Activated CD8-positive, alpha-beta memory T cell treated with anti-CD3 and anti-CD28 coated beads, Interleukin-2, amount 10 ng/mL, durations not matched to agents 7 days and 5 days (primary cell): ENCODE measurements around the gene SLC25A12. TPM values are rescaled to one million over a fixed set of nuclear protein-coding genes. Genes with fewer than 3 reads are reported as not detected.

Source experiments
- ATAC-seq: fragments of 150-1000 bp; cut with Tn5 transposase; one replicate; pipeline ENCODE4 v1.10.0; 2021; ENCODE audit warnings: moderate library complexity
- CTCF ChIA-PET: fragments of 350-600 bp; sonication (Branson Sonifier 250); formaldehyde crosslinking; loops from one replicate; lab custom pipeline; 2021; ENCODE audit warnings: antibody characterized with exemption; lab: Charles Lee
- DNase-seq: peaks from one replicate; pipeline ENCODE4 v3.0.0-alpha.2; 2020
- H3K27ac Mint-ChIP-seq: one replicate; pipeline ENCODE4 v1.8.0; 2021; ENCODE audit warnings: mild to moderate bottlenecking, mixed read lengths
- H3K27me3 Mint-ChIP-seq: one replicate; pipeline ENCODE4 v1.8.0; 2021; ENCODE audit warnings: mixed read lengths
- H3K36me3 Mint-ChIP-seq: one replicate; pipeline ENCODE4 v1.8.0; 2021; ENCODE audit warnings: mild to moderate bottlenecking, mixed read lengths
- H3K4me1 Mint-ChIP-seq: one replicate; pipeline ENCODE4 v1.8.0; 2021; ENCODE audit warnings: mixed read lengths
- H3K4me3 Mint-ChIP-seq: one replicate; pipeline ENCODE4 v1.8.0; 2021; ENCODE audit warnings: mild to moderate bottlenecking, moderate library complexity, mixed read lengths
- H3K9me3 Mint-ChIP-seq: one replicate; pipeline ENCODE4 v1.8.0; 2022; ENCODE audit warnings: low read depth, mixed read lengths
- total RNA-seq, 2 experiments: library from RNA; stranded (reverse); gene quantifications; one replicate each; pipeline ENCODE4 v1.2.3, GENCODE V29; 2021

The SLC25A12 gene
- total RNA-seq, 2 experiments from 2014 or later: 28.9 to 31.3 TPM

- no peak overlapping the region for H3K4me3 Mint-ChIP-seq
- DNase-seq: no peak
- peaks cover 12% of the 10 kb centered on the region for H3K9me3 Mint-ChIP-seq
- peaks cover 78% of the 10 kb centered on the region for H3K36me3 Mint-ChIP-seq
- CTCF ChIA-PET: no interaction called here
- H3K4me1 Mint-ChIP-seq: no peaks in the 10 kb centered on the region
- H3K27ac Mint-ChIP-seq: no peak overlapping the region
- H3K27me3 Mint-ChIP-seq: no peaks in the 10 kb centered on the region
- ATAC-seq: no peak
Observed at GRCh38 chr2:171835386-171835785, 58.7 kb downstream of the SLC25A12 start.

- H3K4me3 Mint-ChIP-seq: no peak overlapping the region
- CTCF ChIA-PET: no interaction called here
- H3K4me1 Mint-ChIP-seq: no peaks in the 10 kb centered on the region
- H3K36me3 Mint-ChIP-seq: peaks cover 77% of the 10 kb centered on the region
- DNase-seq (no peak), ATAC-seq (no peak)
- no peak overlapping the region for H3K27ac Mint-ChIP-seq
- no peaks in the 10 kb centered on the region for H3K27me3 Mint-ChIP-seq
- peaks cover 12% of the 10 kb centered on the region for H3K9me3 Mint-ChIP-seq
Observed at GRCh38 chr2:171834286-171834685, 59.8 kb downstream of the SLC25A12 start.

GRCh38 chr2:171832489-171832888 lies 61.6 kb downstream of the SLC25A12 start:
- Mint-ChIP-seq H3K4me1 (no peaks in the 10 kb centered on the region), H3K36me3 (peaks cover 75% of the 10 kb centered on the region), H3K9me3 (peaks cover 12% of the 10 kb centered on the region), H3K4me3 (no peak overlapping the region), H3K27ac (no peak overlapping the region), H3K27me3 (no peaks in the 10 kb centered on the region)
- DNase-seq (no peak), ATAC-seq (no peak)
- CTCF ChIA-PET: no interaction called here

GRCh38 chr2:171830039-171830438 lies 64.0 kb downstream of the SLC25A12 start:
- no peak overlapping the region for H3K27ac Mint-ChIP-seq
- H3K4me1 Mint-ChIP-seq: no peaks in the 10 kb centered on the region
- H3K36me3 Mint-ChIP-seq: peaks cover 70% of the 10 kb centered on the region
- H3K9me3 Mint-ChIP-seq: peaks cover 12% of the 10 kb centered on the region
- no peak overlapping the region for H3K4me3 Mint-ChIP-seq
- ATAC-seq: no peak
- no peaks in the 10 kb centered on the region for H3K27me3 Mint-ChIP-seq
- CTCF ChIA-PET: no interaction called here
- DNase-seq: no peak

GRCh38 chr2:171824086-171824485 lies 70.0 kb downstream of the SLC25A12 start:
- Mint-ChIP-seq H3K9me3 (no peaks in the 10 kb centered on the region), H3K27ac (no peak overlapping the region), H3K36me3 (peaks cover 22% of the 10 kb centered on the region), H3K27me3 (no peaks in the 10 kb centered on the region), H3K4me1 (no peaks in the 10 kb centered on the region), H3K4me3 (no peak overlapping the region)
- no peak for DNase-seq
- no peak for ATAC-seq
- CTCF ChIA-PET: interaction anchor here (1.3 kb wide), 1 partner anchor 58 kb away, joined by 3 read pairs; no protein-coding TSS in a partner anchor

GRCh38 chr2:171822525-171823322 lies 71.3 kb downstream of the SLC25A12 start:
- no peak overlapping the region for H3K27ac Mint-ChIP-seq
- CTCF ChIA-PET: no interaction called here
- no peaks in the 10 kb centered on the region for H3K4me1 Mint-ChIP-seq
- no peaks in the 10 kb centered on the region for H3K27me3 Mint-ChIP-seq
- H3K4me3 Mint-ChIP-seq: no peak overlapping the region
- DNase-seq (no peak), ATAC-seq (no peak)
- peaks cover 16% of the 10 kb centered on the region for H3K36me3 Mint-ChIP-seq
- no peaks in the 10 kb centered on the region for H3K9me3 Mint-ChIP-seq

GRCh38 chr2:171819453-171819852 lies 74.6 kb downstream of the SLC25A12 start:
- no peak overlapping the region for H3K4me3 Mint-ChIP-seq
- DNase-seq: no peak
- no peak overlapping the region for H3K27ac Mint-ChIP-seq
- H3K9me3 Mint-ChIP-seq: no peaks in the 10 kb centered on the region
- CTCF ChIA-PET: no interaction called here
- no peak for ATAC-seq
- no peaks in the 10 kb centered on the region for H3K4me1 Mint-ChIP-seq
- peaks cover 3% of the 10 kb centered on the region for H3K36me3 Mint-ChIP-seq
- H3K27me3 Mint-ChIP-seq: no peaks in the 10 kb centered on the region

- no peak for ATAC-seq
- H3K27me3 Mint-ChIP-seq: no peaks in the 10 kb centered on the region
Observed at GRCh38 chr2:171814883-171815282, 79.2 kb downstream of the SLC25A12 start.

GRCh38 chr2:171814174-171814573 lies 79.9 kb downstream of the SLC25A12 start:
- CTCF ChIA-PET: interaction anchor here (1.5 kb wide), 1 partner anchor 313 kb away, joined by 6 read pairs; no protein-coding TSS in a partner anchor
- H3K27me3 Mint-ChIP-seq: no peaks in the 10 kb centered on the region
- peaks cover 16% of the 10 kb centered on the region for H3K36me3 Mint-ChIP-seq
- no peak overlapping the region for H3K27ac Mint-ChIP-seq
- ATAC-seq (no peak), DNase-seq (no peak)
- H3K4me3 Mint-ChIP-seq: no peak overlapping the region
- H3K9me3 Mint-ChIP-seq: no peaks in the 10 kb centered on the region
- H3K4me1 Mint-ChIP-seq: no peaks in the 10 kb centered on the region

More at GRCh38 chr2:171814883-171815282, 79.2 kb downstream of the SLC25A12 start:
- Mint-ChIP-seq H3K9me3 (no peaks in the 10 kb centered on the region), H3K4me3 (no peak overlapping the region), H3K27ac (no peak overlapping the region), H3K4me1 (no peaks in the 10 kb centered on the region), H3K36me3 (peaks cover 10% of the 10 kb centered on the region)
- CTCF ChIA-PET: interaction anchor here (1.2 kb wide), 1 partner anchor 292 kb away, joined by 6 read pairs; no protein-coding TSS in a partner anchor
- no peak for DNase-seq

- ATAC-seq (no peak), DNase-seq (no peak)
- H3K9me3 Mint-ChIP-seq: no peaks in the 10 kb centered on the region
- H3K4me3 Mint-ChIP-seq: no peak overlapping the region
- CTCF ChIA-PET: interaction anchor here (1.2 to 1.5 kb wide), 4 partner anchors 90 to 314 kb away, joined by 3 to 6 read pairs (median 3); no protein-coding TSS in a partner anchor
- no peaks in the 10 kb centered on the region for H3K27me3 Mint-ChIP-seq
- H3K36me3 Mint-ChIP-seq: peaks cover 20% of the 10 kb centered on the region
- no peak overlapping the region for H3K27ac Mint-ChIP-seq
- no peaks in the 10 kb centered on the region for H3K4me1 Mint-ChIP-seq
Observed at GRCh38 chr2:171813729-171814128, 80.3 kb downstream of the SLC25A12 start.

- H3K9me3 Mint-ChIP-seq: no peaks in the 10 kb centered on the region
- H3K27ac Mint-ChIP-seq: no peak overlapping the region
- DNase-seq (no peak), ATAC-seq (no peak)
- H3K27me3 Mint-ChIP-seq: no peaks in the 10 kb centered on the region
- CTCF ChIA-PET: interaction anchor here (1.0 to 1.5 kb wide), 6 partner anchors 31 to 314 kb away, joined by 3 to 6 read pairs (median 3); no protein-coding TSS in a partner anchor
- H3K4me3 Mint-ChIP-seq: no peak overlapping the region
- H3K36me3 Mint-ChIP-seq: peaks cover 22% of the 10 kb centered on the region
- no peaks in the 10 kb centered on the region for H3K4me1 Mint-ChIP-seq
Observed at GRCh38 chr2:171813126-171813525, 80.9 kb downstream of the SLC25A12 start.

- no peak for DNase-seq
- Mint-ChIP-seq H3K4me3 (no peak overlapping the region), H3K27me3 (no peaks in the 10 kb centered on the region), H3K27ac (no peak overlapping the region), H3K36me3 (peaks cover 34% of the 10 kb centered on the region), H3K9me3 (no peaks in the 10 kb centered on the region), H3K4me1 (no peaks in the 10 kb centered on the region)
- ATAC-seq: no peak
- CTCF ChIA-PET: interaction anchor here (0.7 to 2.7 kb wide), 4 partner anchors 271 to 316 kb away, joined by 3 to 9 read pairs (median 4); partner anchors contain the start of gene DLX2
Observed at GRCh38 chr2:171811245-171811628, 82.8 kb downstream of the SLC25A12 start.

- Mint-ChIP-seq H3K4me3 (no peak overlapping the region), H3K27ac (no peak overlapping the region)
- CTCF ChIA-PET: interaction anchor here (0.7 to 2.7 kb wide), 4 partner anchors 272 to 316 kb away, joined by 3 to 9 read pairs (median 4); partner anchors contain the start of gene DLX2
Observed at GRCh38 chr2:171810422-171811244, 83.4 kb downstream of the SLC25A12 start.

More at GRCh38 chr2:171810422-171811244, 83.4 kb downstream of the SLC25A12 start:
- Mint-ChIP-seq H3K27me3 (no peaks in the 10 kb centered on the region), H3K9me3 (no peaks in the 10 kb centered on the region), H3K4me1 (no peaks in the 10 kb centered on the region), H3K36me3 (peaks cover 34% of the 10 kb centered on the region)
- no peak for DNase-seq
- ATAC-seq: no peak
